ENCODE measurements around the gene TOR2A. TPM values are rescaled to one million over a fixed set of nuclear protein-coding genes. Genes with fewer than 3 reads are reported as not detected.

Gene TOR2A
- total RNA-seq, 2 donors from 2014 or later, result 15.7 to 16.7 TPM

DNA sequence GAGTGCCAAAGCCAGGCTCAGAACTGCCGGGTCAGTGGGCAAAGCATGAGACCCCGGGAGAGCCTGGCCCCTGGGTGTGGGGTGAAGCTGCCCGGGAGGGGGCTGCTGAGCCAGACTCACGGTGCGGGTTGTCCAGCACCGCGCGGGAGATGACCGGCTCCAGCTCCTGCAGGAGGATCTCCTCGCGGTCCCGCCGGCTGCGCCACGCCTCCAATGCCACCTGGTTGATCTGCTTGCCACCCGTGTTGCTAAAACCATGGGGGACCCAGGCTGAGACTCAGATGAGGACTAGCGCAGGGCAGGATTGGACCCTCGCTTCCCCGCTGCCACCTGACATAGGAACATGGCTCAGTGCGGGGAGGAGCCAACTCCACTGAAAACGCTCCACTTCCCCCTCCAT is 2.6 kb downstream of the TOR2A start:
- no peak for DNase-seq
- no peaks in the 10 kb centered on the region for H3K4me1 ChIP-seq (ENCODE audit: control insufficient read depth, insufficient read depth, low read length)
- Mint-ChIP-seq H3K4me3 (no peak overlapping the region), H3K36me3 (ENCODE audit: low read depth) (no peaks in the 10 kb centered on the region), H3K27me3 (ENCODE audit: insufficient read depth) (peaks cover 3% of the 10 kb centered on the region), H3K4me1 (no peaks in the 10 kb centered on the region), H3K27ac (no peak overlapping the region), H3K9me3 (no peaks in the 10 kb centered on the region)
- TF ChIP-seq, protein P1, sequence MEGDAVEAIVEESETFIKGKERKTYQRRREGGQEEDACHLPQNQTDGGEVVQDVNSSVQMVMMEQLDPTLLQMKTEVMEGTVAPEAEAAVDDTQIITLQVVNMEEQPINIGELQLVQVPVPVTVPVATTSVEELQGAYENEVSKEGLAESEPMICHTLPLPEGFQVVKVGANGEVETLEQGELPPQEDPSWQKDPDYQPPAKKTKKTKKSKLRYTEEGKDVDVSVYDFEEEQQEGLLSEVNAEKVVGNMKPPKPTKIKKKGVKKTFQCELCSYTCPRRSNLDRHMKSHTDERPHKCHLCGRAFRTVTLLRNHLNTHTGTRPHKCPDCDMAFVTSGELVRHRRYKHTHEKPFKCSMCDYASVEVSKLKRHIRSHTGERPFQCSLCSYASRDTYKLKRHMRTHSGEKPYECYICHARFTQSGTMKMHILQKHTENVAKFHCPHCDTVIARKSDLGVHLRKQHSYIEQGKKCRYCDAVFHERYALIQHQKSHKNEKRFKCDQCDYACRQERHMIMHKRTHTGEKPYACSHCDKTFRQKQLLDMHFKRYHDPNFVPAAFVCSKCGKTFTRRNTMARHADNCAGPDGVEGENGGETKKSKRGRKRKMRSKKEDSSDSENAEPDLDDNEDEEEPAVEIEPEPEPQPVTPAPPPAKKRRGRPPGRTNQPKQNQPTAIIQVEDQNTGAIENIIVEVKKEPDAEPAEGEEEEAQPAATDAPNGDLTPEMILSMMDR (conservative IDR thresholded peaks at IDR 0.05), result no peak
- no peak overlapping the region for H3K27ac ChIP-seq (ENCODE audit: low read depth, low read length)
- no peak overlapping the region for H3K9ac ChIP-seq (ENCODE audit: extremely low read depth, low read length, poor library complexity, severe bottlenecking)
- no peaks in the 10 kb centered on the region for H3K27me3 ChIP-seq (ENCODE audit: control insufficient read depth, insufficient read depth, low read length, poor library complexity, severe bottlenecking)
- H3K36me3 ChIP-seq (ENCODE audit: control insufficient read depth, insufficient read depth, low read length), result no peaks in the 10 kb centered on the region
- no peak overlapping the region for H3K4me3 ChIP-seq (ENCODE audit: low read length)
- H3K9me3 ChIP-seq (ENCODE audit: control insufficient read depth, low read length), result no peaks in the 10 kb centered on the region
- WGBS, 2 experiments (ENCODE audit: insufficient coverage in 1 of 2, insufficient read length in 1 of 2), result 95 to 97% methylated on average over 21 of the region's 21 CpGs

DNA sequence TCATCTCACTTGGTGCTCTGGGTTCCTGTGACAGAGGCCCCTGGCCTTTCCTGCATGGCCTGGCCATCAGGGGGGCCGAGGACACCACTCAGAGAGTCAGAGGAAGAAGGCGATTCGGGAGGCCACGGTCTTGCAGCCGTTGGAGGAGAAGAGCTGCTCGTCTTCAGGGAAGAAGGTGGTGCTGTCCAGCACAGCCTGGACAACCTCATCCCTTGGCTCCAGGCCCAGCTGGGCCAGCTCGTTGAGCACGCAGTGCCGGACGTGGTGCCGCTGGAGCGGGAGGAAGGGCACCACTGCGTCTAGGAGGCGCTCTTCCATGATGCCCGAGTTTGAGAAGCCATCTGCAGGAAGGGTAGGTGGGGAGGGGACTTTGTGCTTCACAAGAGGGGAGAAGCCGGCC is 3.2 kb downstream of the TOR2A start:
- Mint-ChIP-seq H3K27me3 (ENCODE audit: insufficient read depth) (no peaks in the 10 kb centered on the region), H3K27ac (no peak overlapping the region), H3K9me3 (no peaks in the 10 kb centered on the region), H3K4me1 (no peaks in the 10 kb centered on the region), H3K4me3 (no peak overlapping the region), H3K36me3 (ENCODE audit: low read depth) (no peaks in the 10 kb centered on the region)
- Histone ChIP-seq H3K4me3 (ENCODE audit: low read length) (no peak overlapping the region), H3K27me3 (ENCODE audit: control insufficient read depth, insufficient read depth, low read length, poor library complexity, severe bottlenecking) (no peaks in the 10 kb centered on the region), H3K36me3 (ENCODE audit: control insufficient read depth, insufficient read depth, low read length) (no peaks in the 10 kb centered on the region), H3K9ac (ENCODE audit: extremely low read depth, low read length, poor library complexity, severe bottlenecking) (no peak overlapping the region), H3K9me3 (ENCODE audit: control insufficient read depth, low read length) (no peaks in the 10 kb centered on the region), H3K27ac (ENCODE audit: low read depth, low read length) (no peak overlapping the region), H3K4me1 (ENCODE audit: control insufficient read depth, insufficient read depth, low read length) (no peaks in the 10 kb centered on the region)
- TF ChIP-seq, protein P1 (conservative IDR thresholded peaks at IDR 0.05), result no peak
- WGBS, 2 experiments (ENCODE audit: insufficient coverage in 1 of 2, insufficient read length in 1 of 2), result 90 to 92% methylated on average over 14 to 16 of the region's 16 CpGs
- no peak for DNase-seq

DNA sequence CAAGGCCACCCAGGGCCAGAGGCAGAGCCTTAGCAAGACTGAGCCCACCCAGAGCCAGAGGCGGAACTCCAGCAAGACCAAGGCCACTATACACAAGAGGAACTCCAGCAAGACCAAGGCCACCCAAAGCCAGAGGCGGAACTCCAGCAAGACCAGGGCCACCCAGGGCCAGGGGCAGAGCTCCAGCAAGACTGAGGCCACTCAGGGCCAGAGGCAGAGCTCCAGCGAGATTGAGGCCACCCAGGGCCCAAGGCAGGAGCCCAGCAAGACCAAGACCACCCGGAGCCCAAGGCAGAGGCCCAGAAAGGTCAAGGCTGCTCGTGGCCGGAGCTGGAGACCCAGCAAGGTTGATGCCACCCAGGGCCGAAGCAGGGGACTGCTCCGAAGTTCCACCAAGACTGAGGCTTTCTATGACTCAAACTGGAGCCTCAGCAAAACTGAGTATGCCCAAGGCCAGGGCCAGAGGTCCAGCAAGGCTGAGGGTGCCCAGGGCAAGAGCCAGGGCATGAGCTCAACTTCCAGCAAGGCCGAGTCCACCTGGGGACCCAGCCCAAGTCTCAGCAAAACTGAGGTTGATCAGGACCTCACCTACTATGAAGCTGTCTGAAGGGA is 4.2 kb downstream of the TOR2A start:
- no peak overlapping the region for H3K9ac ChIP-seq (ENCODE audit: extremely low read depth, low read length, poor library complexity, severe bottlenecking)
- H3K4me1 Mint-ChIP-seq, result no peaks in the 10 kb centered on the region

More for the DNA sequence above, 4.2 kb downstream of the TOR2A start:
- no peak for DNase-seq
- WGBS, 2 experiments (ENCODE audit: insufficient coverage in 1 of 2, insufficient read length in 1 of 2), result 86 to 89% methylated on average over 4 to 9 of the region's 9 CpGs
- Histone ChIP-seq H3K4me1 (ENCODE audit: control insufficient read depth, insufficient read depth, low read length) (no peaks in the 10 kb centered on the region), H3K27me3 (ENCODE audit: control insufficient read depth, insufficient read depth, low read length, poor library complexity, severe bottlenecking) (no peaks in the 10 kb centered on the region), H3K36me3 (ENCODE audit: control insufficient read depth, insufficient read depth, low read length) (no peaks in the 10 kb centered on the region), H3K9me3 (ENCODE audit: control insufficient read depth, low read length) (no peaks in the 10 kb centered on the region), H3K4me3 (ENCODE audit: low read length) (no peak overlapping the region), H3K27ac (ENCODE audit: low read depth, low read length) (no peak overlapping the region)
- H3K27ac Mint-ChIP-seq, result no peak overlapping the region
- no peaks in the 10 kb centered on the region for H3K27me3 Mint-ChIP-seq (ENCODE audit: insufficient read depth)
- no peaks in the 10 kb centered on the region for H3K36me3 Mint-ChIP-seq (ENCODE audit: low read depth)
- no peaks in the 10 kb centered on the region for H3K9me3 Mint-ChIP-seq
- TF ChIP-seq, protein P1 (conservative IDR thresholded peaks at IDR 0.05), result no peak
- H3K4me3 Mint-ChIP-seq, result no peak overlapping the region
